Liver (tissue), 9 donors: ENCODE data around the gene ZACN. TPM values are rescaled to one million over a fixed set of nuclear protein-coding genes. Genes with fewer than 3 reads are reported as not detected.

Experiments used
- DNase-seq: peaks from one replicate; pipeline ENCODE4 v3.0.0-alpha.2; 2017; ENCODE audit warnings: low spot score
- H3K27ac ChIP-seq, 2 donors: one replicate each; pipeline ENCODE4 v1.7.0; 2013; ENCODE audit warnings: inconsistent platforms in 2 of 2, low read length in 2 of 2, control low read depth in 1 of 2, low read depth in 1 of 2, mild to moderate bottlenecking in 1 of 2
- H3K27me3 ChIP-seq, 4 donors: one replicate each; pipeline versions ENCODE4 v1.6.1 to v1.7.0; 2013; ENCODE audit warnings: low read length in 3 of 4, inconsistent platforms in 1 of 4, mild to moderate bottlenecking in 1 of 4, moderate library complexity in 1 of 4; ENCODE audit not compliant: control insufficient read depth in 4 of 4, insufficient read depth in 4 of 4
- H3K36me3 ChIP-seq, 4 donors: one replicate each; pipeline versions ENCODE4 v1.6.1 to v1.7.0; 2013; ENCODE audit warnings: low read length in 3 of 4, mild to moderate bottlenecking in 3 of 4, low read depth in 1 of 4, moderate library complexity in 1 of 4; ENCODE audit not compliant: control insufficient read depth in 4 of 4, insufficient read depth in 3 of 4
- H3K4me1 ChIP-seq, 4 donors: one replicate each; pipeline versions ENCODE4 v1.6.1 to v1.7.0; 2013; ENCODE audit warnings: low read length in 3 of 4, mild to moderate bottlenecking in 3 of 4, moderate library complexity in 1 of 4; ENCODE audit not compliant: control insufficient read depth in 4 of 4, insufficient read depth in 4 of 4
- H3K4me3 ChIP-seq, 3 donors: one replicate each; pipeline versions ENCODE4 v1.6.1 to v1.7.0; 2013; ENCODE audit warnings: low read length in 3 of 3, control low read depth in 1 of 3, low read depth in 1 of 3, mild to moderate bottlenecking in 1 of 3
- H3K9ac ChIP-seq, 2 donors: one replicate each; pipeline ENCODE4 v1.7.0; 2013; ENCODE audit warnings: low read length in 2 of 2, mild to moderate bottlenecking in 2 of 2, moderate library complexity in 2 of 2, control low read depth in 1 of 2, low read depth in 1 of 2
- H3K9me3 ChIP-seq, 4 donors: one replicate each; pipeline versions ENCODE4 v1.6.1 to v1.7.0; 2013; ENCODE audit warnings: low read length in 3 of 4; ENCODE audit not compliant: control insufficient read depth in 4 of 4
- CTCF ChIP-seq: fragments of 150-350 bp; IDR thresholded peaks from 2 replicates; pipeline ENCODE4 v1.5.1; 2017; ENCODE audit warnings: improper control_type of control experiment, low read depth, low read length; ENCODE audit not compliant: missing input control
- EGR1 ChIP-seq, 2 donors: IDR thresholded peaks; 2 replicates each; pipeline ENCODE4 v1.6.1; 2016 to 2018; ENCODE audit warnings: antibody characterized with exemption in 2 of 2, low read depth in 2 of 2
- FOXA1 ChIP-seq: IDR thresholded peaks from 2 replicates; pipeline ENCODE4 v1.6.1; 2016; ENCODE audit warnings: antibody characterized with exemption
- FOXA2 ChIP-seq: IDR thresholded peaks from 2 replicates; pipeline ENCODE4 v1.6.1; 2016; ENCODE audit warnings: antibody characterized with exemption
- HNF4A ChIP-seq, 2 donors: conservative IDR thresholded peaks; 2 replicates each; pipeline ENCODE4 v1.6.1; 2016; ENCODE audit warnings: antibody characterized with exemption in 2 of 2, mild to moderate bottlenecking in 2 of 2
- HNF4G ChIP-seq: IDR thresholded peaks from 2 replicates; pipeline ENCODE4 v1.6.1; 2016; ENCODE audit warnings: antibody characterized with exemption
- JUND ChIP-seq, 2 donors: IDR thresholded peaks; 2 replicates each; pipeline ENCODE4 v1.6.1; 2016; ENCODE audit warnings: antibody characterized with exemption in 2 of 2
- RAD21 ChIP-seq, 2 donors: IDR thresholded peaks; 2 replicates each; pipeline ENCODE4 v1.6.1; 2016; ENCODE audit warnings: antibody characterized with exemption in 2 of 2, mild to moderate bottlenecking in 2 of 2
- REST ChIP-seq: IDR thresholded peaks from 2 replicates; pipeline ENCODE4 v1.6.1; 2016; ENCODE audit warnings: antibody characterized with exemption, mild to moderate bottlenecking
- SP1 ChIP-seq: IDR thresholded peaks from 2 replicates; pipeline ENCODE4 v1.6.1; 2018; ENCODE audit warnings: antibody characterized with exemption, mild to moderate bottlenecking
- TAF1 ChIP-seq: conservative IDR thresholded peaks from 2 replicates; pipeline ENCODE4 v1.6.1; 2016; ENCODE audit warnings: antibody characterized with exemption, mild to moderate bottlenecking
- WGBS: extraction: QIAGEN DNeasy Blood & Tissue Kit; methylation state at CpG from one replicate; pipeline ENCODE4 v1.1.7; 2013; 5-methylcytosine and 5-hydroxymethylcytosine counted together
- polyA plus RNA-seq, 2 donors: library from polyadenylated mRNA; stranded (reverse) in 1 of 2; unstranded in 1 of 2; fragments of 200-250 nt in 1 of 2; fragments of >200 nt in 1 of 2; fragmentation: Nextera tagmentation in 1 of 2; extraction: Ambion mirVana in 1 of 2; gene quantifications; one replicate each; pipeline versions ENCODE4 v1.2.1 to v1.2.3, GENCODE V29; 2013 to 2015
- total RNA-seq, 2 donors: library from RNA; depleted of rRNA; stranded (reverse); fragments of >200 nt; gene quantifications; one replicate each; pipeline ENCODE4 v1.2.3, GENCODE V29; 2014
- TF ChIP-seq, protein P1 (sequence below): IDR thresholded peaks from 2 replicates; pipeline ENCODE4 v1.6.1; 2016; ENCODE audit warnings: antibody characterized with exemption
- donor health status: healthy.
- donor health status: healthy.
- donor health status: healthy.
- donor health status: healthy.
- donor health status: healthy.

The ZACN gene
- total and polyA plus RNA-seq, 4 donors = 0.35 to 1.9 TPM; not detected in 2

GRCh38 chr17:76082326-76083251 lies 3.6 kb downstream of the ZACN start:
- H3K27ac ChIP-seq = no peak overlapping the region
- WGBS = 92% methylated on average over 20 of the region's 20 CpGs
- H3K4me3 ChIP-seq = no peak overlapping the region
- DNase-seq = no peak
- H3K27me3 ChIP-seq = peaks cover 0 to 3% (median 0%) of the 10 kb centered on the region in 4 donors
- TF ChIP-seq JUND (IDR thresholded peaks at IDR 0.05) (no peak), CTCF (no peak), RAD21 (IDR thresholded peaks at IDR 0.05) (no peak), TAF1 (no peak), REST (no peak)
- H3K9me3 ChIP-seq = no peaks in the 10 kb centered on the region
- no peaks in the 10 kb centered on the region for H3K4me1 ChIP-seq
- H3K9ac ChIP-seq = no peak overlapping the region
- H3K36me3 ChIP-seq = peaks cover 10 to 40% (median 26%) of the 10 kb centered on the region in 4 donors

DNA sequence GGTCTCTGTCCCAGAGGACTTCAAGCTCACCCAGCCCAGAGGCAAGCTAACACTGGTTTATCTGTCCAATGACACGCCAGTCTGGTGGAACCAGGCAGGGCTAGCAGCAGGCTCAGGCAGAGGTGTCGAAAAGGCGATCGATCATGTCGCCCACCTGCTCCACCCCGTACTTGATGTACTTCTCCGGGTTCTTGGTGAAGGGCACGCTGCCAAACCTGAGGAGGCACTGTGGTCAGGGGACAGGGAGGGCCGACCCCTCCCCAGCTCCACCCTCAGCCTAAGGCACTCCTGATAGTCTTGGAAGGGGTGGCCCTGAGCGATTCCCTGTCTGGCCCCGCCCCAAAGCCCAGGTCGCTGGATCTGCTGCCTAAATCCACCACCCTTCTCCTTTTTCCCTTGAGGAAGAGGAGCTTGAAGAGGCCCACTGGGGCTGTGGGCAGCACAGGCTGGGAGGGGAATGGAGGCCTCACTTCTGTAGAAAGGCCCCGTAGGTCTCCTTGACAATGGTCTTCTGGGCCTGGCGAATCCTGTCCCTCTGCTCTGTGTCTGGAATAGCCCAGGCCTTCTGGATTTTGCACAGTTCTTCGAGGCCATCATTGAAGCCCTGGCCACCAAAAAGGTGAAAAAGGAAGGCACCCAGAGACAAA lies 4.7 kb downstream of the ZACN start:
- 92% methylated on average over 15 of the region's 15 CpGs for WGBS
- no peak for DNase-seq

GRCh38 chr17:76085066-76085730 lies 6.2 kb downstream of the ZACN start:
- 85% methylated on average over 17 of the region's 17 CpGs for WGBS
- Histone ChIP-seq H3K27me3 (no peaks in the 10 kb centered on the region), H3K4me1 (no peaks in the 10 kb centered on the region), H3K4me3 (no peak overlapping the region), H3K9ac (no peak overlapping the region), H3K9me3 (no peaks in the 10 kb centered on the region), H3K36me3 (peaks cover 16 to 66% (median 42%) of the 10 kb centered on the region in 4 donors), H3K27ac (no peak overlapping the region)
- DNase-seq = no peak
- no peak for TF ChIP-seq TAF1
- TF ChIP-seq JUND (IDR thresholded peaks at IDR 0.05) = no peak
- TF ChIP-seq EGR1 (IDR thresholded peaks at IDR 0.05; ENCODE audit: low read depth in 2 of 2) = no peak
- TF ChIP-seq FOXA2 = no peak
- TF ChIP-seq HNF4G = no peak
- no peak for TF ChIP-seq HNF4A (conservative IDR thresholded peaks at IDR 0.05)
- no peak for TF ChIP-seq SP1
- TF ChIP-seq, protein P1, sequence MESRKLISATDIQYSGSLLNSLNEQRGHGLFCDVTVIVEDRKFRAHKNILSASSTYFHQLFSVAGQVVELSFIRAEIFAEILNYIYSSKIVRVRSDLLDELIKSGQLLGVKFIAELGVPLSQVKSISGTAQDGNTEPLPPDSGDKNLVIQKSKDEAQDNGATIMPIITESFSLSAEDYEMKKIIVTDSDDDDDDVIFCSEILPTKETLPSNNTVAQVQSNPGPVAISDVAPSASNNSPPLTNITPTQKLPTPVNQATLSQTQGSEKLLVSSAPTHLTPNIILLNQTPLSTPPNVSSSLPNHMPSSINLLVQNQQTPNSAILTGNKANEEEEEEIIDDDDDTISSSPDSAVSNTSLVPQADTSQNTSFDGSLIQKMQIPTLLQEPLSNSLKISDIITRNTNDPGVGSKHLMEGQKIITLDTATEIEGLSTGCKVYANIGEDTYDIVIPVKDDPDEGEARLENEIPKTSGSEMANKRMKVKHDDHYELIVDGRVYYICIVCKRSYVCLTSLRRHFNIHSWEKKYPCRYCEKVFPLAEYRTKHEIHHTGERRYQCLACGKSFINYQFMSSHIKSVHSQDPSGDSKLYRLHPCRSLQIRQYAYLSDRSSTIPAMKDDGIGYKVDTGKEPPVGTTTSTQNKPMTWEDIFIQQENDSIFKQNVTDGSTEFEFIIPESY = no peak
- no peak for TF ChIP-seq REST
- no peak for TF ChIP-seq RAD21 (IDR thresholded peaks at IDR 0.05)
- TF ChIP-seq FOXA1 = no peak

More for the DNA sequence above, 4.7 kb downstream of the ZACN start:
- no peaks in the 10 kb centered on the region for H3K27me3 ChIP-seq
- no peaks in the 10 kb centered on the region for H3K4me1 ChIP-seq
- H3K27ac ChIP-seq = no peak overlapping the region
- H3K4me3 ChIP-seq = no peak overlapping the region
- H3K36me3 ChIP-seq = peaks cover 12 to 50% (median 33%) of the 10 kb centered on the region in 4 donors
- H3K9me3 ChIP-seq = no peaks in the 10 kb centered on the region
- TF ChIP-seq RAD21 (IDR thresholded peaks at IDR 0.05) (no peak), EGR1 (IDR thresholded peaks at IDR 0.05; ENCODE audit: low read depth in 2 of 2) (no peak), JUND (IDR thresholded peaks at IDR 0.05) (no peak), FOXA1 (no peak)
- no peak overlapping the region for H3K9ac ChIP-seq
